ENCODE results near the gene C19orf73.

DNA sequence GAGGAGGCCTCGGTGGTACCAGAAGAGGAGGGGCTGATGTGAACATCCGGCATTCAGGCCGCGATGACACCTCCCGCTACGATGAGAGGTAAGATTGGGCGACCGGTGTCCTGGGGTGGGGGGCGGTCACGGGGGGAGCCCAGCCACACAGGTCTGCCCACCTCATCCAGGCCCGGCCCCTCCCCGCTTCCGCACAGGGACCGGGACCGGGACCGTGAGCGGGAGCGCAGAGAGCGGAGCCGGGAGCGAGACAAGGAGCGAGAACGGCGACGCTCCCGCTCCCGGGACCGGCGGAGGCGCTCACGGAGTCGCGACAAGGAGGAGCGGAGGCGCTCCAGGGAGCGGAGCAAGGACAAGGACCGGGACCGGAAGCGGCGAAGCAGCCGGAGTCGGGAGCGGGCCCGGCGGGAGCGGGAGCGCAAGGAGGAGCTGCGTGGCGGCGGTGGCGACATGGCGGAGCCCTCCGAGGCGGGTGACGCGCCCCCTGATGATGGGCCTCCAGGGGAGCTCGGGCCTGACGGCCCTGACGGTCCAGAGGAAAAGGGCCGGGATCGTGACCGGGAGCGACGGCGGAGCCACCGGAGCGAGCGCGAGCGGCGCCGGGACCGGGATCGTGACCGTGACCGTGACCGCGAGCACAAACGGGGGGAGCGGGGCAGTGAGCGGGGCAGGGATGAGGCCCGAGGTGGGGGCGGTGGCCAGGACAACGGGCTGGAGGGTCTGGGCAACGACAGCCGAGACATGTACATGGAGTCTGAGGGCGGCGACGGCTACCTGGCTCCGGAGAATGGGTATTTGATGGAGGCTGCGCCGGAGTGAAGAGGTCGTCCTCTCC is 11.1 kb downstream of the C19orf73 start:
- TF ChIP-seq, protein P1, sequence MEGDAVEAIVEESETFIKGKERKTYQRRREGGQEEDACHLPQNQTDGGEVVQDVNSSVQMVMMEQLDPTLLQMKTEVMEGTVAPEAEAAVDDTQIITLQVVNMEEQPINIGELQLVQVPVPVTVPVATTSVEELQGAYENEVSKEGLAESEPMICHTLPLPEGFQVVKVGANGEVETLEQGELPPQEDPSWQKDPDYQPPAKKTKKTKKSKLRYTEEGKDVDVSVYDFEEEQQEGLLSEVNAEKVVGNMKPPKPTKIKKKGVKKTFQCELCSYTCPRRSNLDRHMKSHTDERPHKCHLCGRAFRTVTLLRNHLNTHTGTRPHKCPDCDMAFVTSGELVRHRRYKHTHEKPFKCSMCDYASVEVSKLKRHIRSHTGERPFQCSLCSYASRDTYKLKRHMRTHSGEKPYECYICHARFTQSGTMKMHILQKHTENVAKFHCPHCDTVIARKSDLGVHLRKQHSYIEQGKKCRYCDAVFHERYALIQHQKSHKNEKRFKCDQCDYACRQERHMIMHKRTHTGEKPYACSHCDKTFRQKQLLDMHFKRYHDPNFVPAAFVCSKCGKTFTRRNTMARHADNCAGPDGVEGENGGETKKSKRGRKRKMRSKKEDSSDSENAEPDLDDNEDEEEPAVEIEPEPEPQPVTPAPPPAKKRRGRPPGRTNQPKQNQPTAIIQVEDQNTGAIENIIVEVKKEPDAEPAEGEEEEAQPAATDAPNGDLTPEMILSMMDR (IDR thresholded peaks at IDR 0.05) = no peak
- no peak for TF ChIP-seq POLR2A (IDR thresholded peaks at IDR 0.05; ENCODE audit: low read depth)

All from esophagus muscularis mucosa (tissue), 3 donors.